BE2C (cell line): Measurements from ENCODE around the gene UNG.

Experiments used
- DNase-seq: peaks from one replicate; pipeline ENCODE4 v3.0.0-alpha.2; 2020
- H3K27me3 ChIP-seq: fragments of 250-450 bp; sonication (Bioruptor Pico); 2 replicates; pipeline ENCODE4 v1.5.1; 2020; ENCODE audit warnings: mild to moderate bottlenecking
- H3K36me3 ChIP-seq: fragments of 250-450 bp; sonication (Bioruptor Pico); 2 replicates; pipeline ENCODE4 v1.5.1; 2020; ENCODE audit warnings: mild to moderate bottlenecking
- H3K4me1 ChIP-seq: fragments of 250-450 bp; sonication (Bioruptor Pico); 2 replicates; pipeline ENCODE4 v1.5.1; 2020
- H3K4me3 ChIP-seq: 2 replicates; pipeline ENCODE4 v1.5.1; 2011; ENCODE audit warnings: low read depth, low read length
- H3K9me3 ChIP-seq: fragments of 250-450 bp; sonication (Bioruptor Pico); 2 replicates; pipeline ENCODE4 v1.5.1; 2020
- CTCF ChIP-seq: IDR thresholded peaks from 2 replicates; pipeline ENCODE4 v1.5.1; 2012; ENCODE audit warnings: mild to moderate bottlenecking, low read depth, low read length

UNG gene

GRCh38 chr12:109115758-109116610 lies 18.6 kb downstream of the UNG start, which contains the start of gene ACACB:
TSS of gene ACACB (plus strand) at chr12:109116587. CDS start at chr12:109139406, 22,819 bp downstream.
- DNase-seq, result peak; percentile 33
- peak within 1 kb of the TSS; percentile 36 for H3K4me3 ChIP-seq
- no peak for TF ChIP-seq CTCF

DNA sequence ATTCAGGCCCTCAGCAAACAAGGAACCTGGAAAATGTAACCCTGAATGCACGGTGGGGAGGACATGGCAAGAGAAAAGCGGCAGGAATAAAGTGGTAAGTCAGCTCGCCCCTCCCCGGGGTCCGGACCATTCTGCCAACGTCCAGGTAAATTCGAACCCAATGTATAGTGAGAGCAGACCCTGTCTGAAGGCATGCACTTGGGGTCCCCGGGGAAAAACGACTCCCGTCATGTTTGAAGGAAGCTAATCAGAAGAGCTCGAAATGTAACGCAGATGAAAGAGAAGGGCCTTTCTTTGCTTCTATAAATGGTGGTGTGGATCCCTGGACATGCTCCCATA lies 19.2 kb downstream of the UNG start:
- no peaks in the 10 kb centered on the region for H3K9me3 ChIP-seq
- DNase-seq, result no peak
- H3K27me3 ChIP-seq, result no peaks in the 10 kb centered on the region
- no peaks in the 10 kb centered on the region for H3K36me3 ChIP-seq
- TF ChIP-seq CTCF, result no peak
- peak overlapping the region; percentile 36; the same call in 1 of the 2 replicates for H3K4me3 ChIP-seq
- H3K4me1 ChIP-seq, result no peaks in the 10 kb centered on the region; the same call in 1 of the 2 replicates

More at GRCh38 chr12:109115758-109116610, 18.6 kb downstream of the UNG start, which contains the start of gene ACACB:
- Histone ChIP-seq H3K36me3 (no peaks in the 10 kb centered on the region), H3K4me1 (no peaks in the 10 kb centered on the region; the same call in 1 of the 2 replicates), H3K27me3 (no peaks in the 10 kb centered on the region), H3K9me3 (no peaks in the 10 kb centered on the region)

GRCh38 chr12:109120095-109120494 lies 22.7 kb downstream of the UNG start:
- TF ChIP-seq CTCF, result no peak
- H3K27me3 ChIP-seq, result no peaks in the 10 kb centered on the region
- no peak for DNase-seq
- H3K4me3 ChIP-seq, result no peak overlapping the region
- H3K36me3 ChIP-seq, result no peaks in the 10 kb centered on the region
- H3K9me3 ChIP-seq, result no peaks in the 10 kb centered on the region
- H3K4me1 ChIP-seq, result no peaks in the 10 kb centered on the region; the same call in 1 of the 2 replicates

GRCh38 chr12:109120557-109120956 lies 23.2 kb downstream of the UNG start:
- no peak for DNase-seq
- Histone ChIP-seq H3K9me3 (no peaks in the 10 kb centered on the region), H3K36me3 (no peaks in the 10 kb centered on the region), H3K4me1 (no peaks in the 10 kb centered on the region; the same call in 1 of the 2 replicates), H3K4me3 (no peak overlapping the region), H3K27me3 (no peaks in the 10 kb centered on the region)
- no peak for TF ChIP-seq CTCF

- TF ChIP-seq CTCF, result no peak
- DNase-seq, result no peak
- H3K36me3 ChIP-seq, result no peaks in the 10 kb centered on the region
These were observed 24.0 kb downstream of the UNG start for GRCh38 chr12:109121346-109121880.

More at GRCh38 chr12:109121346-109121880, 24.0 kb downstream of the UNG start:
- H3K9me3 ChIP-seq, result no peaks in the 10 kb centered on the region
- no peaks in the 10 kb centered on the region; the same call in 1 of the 2 replicates for H3K4me1 ChIP-seq
- H3K27me3 ChIP-seq, result no peaks in the 10 kb centered on the region
- no peak overlapping the region for H3K4me3 ChIP-seq
